HL-60/S4 (cell line): Measurements from ENCODE around the gene HPS4.

Experiments
- in situ Hi-C: fragments of 300-500 bp; cut with MboI; formaldehyde crosslinking; loops from 2 replicates; pipeline ENCODE4 v1.14.3; 2022; ENCODE audit warnings: low sequenced_read_pairs

HPS4 gene

GRCh38 chr22:26470807-26471206 is 12.8 kb downstream of the HPS4 start:
- in situ Hi-C loops: no loop called here

- in situ Hi-C loops: no loop called here
These were observed 17.4 kb downstream of the HPS4 start for GRCh38 chr22:26466196-26466595.

GRCh38 chr22:26464312-26464711 is 19.3 kb downstream of the HPS4 start:
- in situ Hi-C loops: loop anchor here (5.0 kb wide), 1 partner anchor 72 kb away; no protein-coding TSS in a partner anchor

GRCh38 chr22:26463688-26464087 is 19.9 kb downstream of the HPS4 start:
- in situ Hi-C loops: loop anchor here (5.0 kb wide), 1 partner anchor 71 kb away; no protein-coding TSS in a partner anchor

- in situ Hi-C loops: loop anchor here (5.0 kb wide), 1 partner anchor 71 kb away; no protein-coding TSS in a partner anchor
These were observed 20.4 kb downstream of the HPS4 start for GRCh38 chr22:26463101-26463661.

- in situ Hi-C loops: loop anchor here (5.0 kb wide), 1 partner anchor 70 kb away; no protein-coding TSS in a partner anchor
These were observed 20.9 kb downstream of the HPS4 start for GRCh38 chr22:26462641-26463040.

GRCh38 chr22:26462051-26462450 is 21.5 kb downstream of the HPS4 start:
- in situ Hi-C loops: loop anchor here (5.0 kb wide), 1 partner anchor 70 kb away; no protein-coding TSS in a partner anchor

- in situ Hi-C loops: loop anchor here (5.0 kb wide), 1 partner anchor 69 kb away; no protein-coding TSS in a partner anchor
These were observed 22.3 kb downstream of the HPS4 start for GRCh38 chr22:26461188-26461810.

GRCh38 chr22:26460202-26460601 is 23.4 kb downstream of the HPS4 start:
- in situ Hi-C loops: loop anchor here (5.0 kb wide), 1 partner anchor 68 kb away; no protein-coding TSS in a partner anchor

GRCh38 chr22:26457661-26458272 is 25.8 kb downstream of the HPS4 start:
- in situ Hi-C loops: no loop called here

- in situ Hi-C loops: no loop called here
These were observed 29.6 kb downstream of the HPS4 start for GRCh38 chr22:26453812-26454500.

- in situ Hi-C loops: no loop called here
These were observed 30.4 kb downstream of the HPS4 start for GRCh38 chr22:26453216-26453615.

- in situ Hi-C loops: no loop called here
These were observed 31.2 kb downstream of the HPS4 start for GRCh38 chr22:26452236-26453016.

- in situ Hi-C loops: no loop called here
These were observed 33.0 kb downstream of the HPS4 start for GRCh38 chr22:26450453-26451185.

GRCh38 chr22:26448941-26449340 is 34.6 kb downstream of the HPS4 start:
- in situ Hi-C loops: no loop called here

GRCh38 chr22:26448334-26448733 is 35.2 kb downstream of the HPS4 start:
- in situ Hi-C loops: no loop called here

GRCh38 chr22:26447584-26448329 is 35.8 kb downstream of the HPS4 start:
- in situ Hi-C loops: no loop called here

GRCh38 chr22:26446808-26447515 is 36.6 kb downstream of the HPS4 start:
- in situ Hi-C loops: no loop called here
